AG09309 (cell line): Measurements from ENCODE around the gene ASCC3.

Experiments
- DNase-seq: peaks from one replicate; pipeline ENCODE4 v3.0.0-alpha.2; 2010; ENCODE audit warnings: low read depth
- H3K4me3 ChIP-seq: 2 replicates; pipeline ENCODE4 v1.5.1; 2011; ENCODE audit warnings: mild to moderate bottlenecking, low read depth, low read length, moderate library complexity; ENCODE audit not compliant: control insufficient read depth
- CTCF ChIP-seq: IDR thresholded peaks from 2 replicates; pipeline ENCODE4 v1.5.1; 2011; ENCODE audit warnings: mild to moderate bottlenecking, low read depth, low read length, inconsistent platforms; ENCODE audit not compliant: insufficient read depth, control insufficient read depth; ENCODE audit errors: missing control alignments

Gene ASCC3

DNA sequence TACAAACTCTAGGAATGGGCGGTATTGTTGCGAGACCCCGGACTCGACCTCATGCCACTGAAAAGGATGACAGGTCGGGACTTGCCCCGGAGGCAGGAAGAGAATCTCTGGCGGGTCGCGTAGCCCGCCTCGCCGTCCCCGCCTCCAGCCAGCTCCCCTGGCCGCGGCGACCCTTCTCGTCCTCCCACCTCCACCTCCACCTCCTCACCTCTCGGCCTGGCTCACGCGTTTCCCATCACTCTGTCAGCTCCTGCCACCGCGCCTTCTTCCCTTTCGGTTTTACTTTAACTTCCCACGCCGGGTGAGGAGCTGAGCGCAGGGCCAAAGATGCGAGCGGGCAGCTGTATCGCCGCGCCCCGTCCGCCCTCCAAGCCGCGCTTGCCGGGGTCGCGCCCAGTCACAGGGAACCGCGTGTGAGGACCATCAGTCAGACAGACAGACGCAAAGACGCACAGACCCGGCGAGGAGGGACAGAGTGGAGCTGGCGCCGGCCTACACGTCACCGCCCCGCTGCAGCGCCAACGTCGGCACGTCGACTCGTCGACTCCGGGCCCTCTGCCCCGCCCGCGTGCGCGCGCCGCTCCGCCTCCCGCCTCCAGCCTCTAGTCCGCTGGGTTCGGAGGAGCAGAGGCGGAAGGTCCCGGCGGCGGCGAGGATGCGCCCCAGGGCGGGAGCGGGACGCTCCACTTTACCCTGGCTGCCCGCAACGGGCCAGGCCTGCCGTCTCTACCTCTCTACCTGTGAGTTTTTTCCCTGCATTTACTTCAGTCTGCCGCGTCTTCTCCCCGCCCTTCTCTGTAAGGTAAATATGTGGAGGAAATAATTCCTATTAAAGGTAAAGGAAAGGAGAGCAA lies at the start of gene ASCC3:
ASCC3 (minus strand) TSS at position 477 of the 854 bp plus-strand sequence. CDS start 13,332 bp downstream, outside the sequence.
- TF ChIP-seq CTCF, result no peak
- peak within 1 kb of the TSS; percentile 92 for H3K4me3 ChIP-seq
- DNase-seq, result peak; percentile 50

DNA sequence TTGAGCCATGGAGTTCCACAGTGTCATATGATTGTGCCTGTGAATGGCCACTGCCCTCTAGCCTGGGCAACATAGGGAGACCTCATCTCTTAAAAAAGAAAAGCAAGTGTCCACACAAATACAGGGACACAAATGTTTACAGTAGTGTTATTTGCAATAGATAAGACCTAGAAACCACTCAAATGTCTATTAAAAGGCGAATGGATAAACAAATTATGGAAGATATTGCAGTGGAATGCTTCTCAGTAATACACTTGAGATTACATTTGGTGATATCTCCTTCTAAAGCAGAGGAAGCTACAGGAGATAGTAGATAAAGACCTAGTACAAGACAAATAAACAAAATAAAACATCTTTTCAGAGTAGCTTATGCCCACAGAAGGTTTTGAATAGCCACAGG lies 44.6 kb upstream of the ASCC3 start:
- H3K4me3 ChIP-seq, result no peak overlapping the region
- no peak for TF ChIP-seq CTCF
- no peak for DNase-seq

DNA sequence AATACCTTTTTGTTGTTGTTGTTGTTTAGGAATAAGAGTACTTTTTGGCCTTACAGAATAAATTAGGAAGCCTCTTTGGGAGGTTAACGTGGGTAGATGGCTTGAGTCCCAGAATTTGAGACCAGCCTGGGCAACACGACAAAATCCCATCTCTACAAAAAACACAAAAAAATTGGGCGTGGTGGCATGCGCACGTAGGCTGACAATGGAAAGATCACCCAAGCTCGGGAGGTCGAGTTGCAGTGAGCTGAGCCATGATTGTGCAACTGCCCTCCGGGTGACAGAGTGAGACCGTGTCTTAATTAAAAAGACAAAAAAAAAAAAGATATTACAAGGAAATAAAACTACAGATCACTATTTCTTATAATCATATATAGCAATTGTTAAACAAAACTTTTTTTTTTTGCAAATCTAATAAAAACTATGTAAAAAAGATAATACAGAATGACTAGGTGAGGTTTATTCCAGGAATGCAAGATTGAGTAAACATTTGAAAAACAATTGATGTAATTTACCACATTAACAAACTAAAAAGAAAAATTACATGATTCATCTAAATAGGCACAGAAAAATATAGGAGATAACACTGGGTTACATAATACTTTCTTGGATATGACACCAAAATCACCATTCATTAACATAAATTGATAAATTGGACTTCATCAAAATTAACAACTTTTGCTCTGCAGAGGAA lies 43.6 kb upstream of the ASCC3 start:
- no peak for DNase-seq
- no peak overlapping the region for H3K4me3 ChIP-seq
- TF ChIP-seq CTCF, result no peak

DNA sequence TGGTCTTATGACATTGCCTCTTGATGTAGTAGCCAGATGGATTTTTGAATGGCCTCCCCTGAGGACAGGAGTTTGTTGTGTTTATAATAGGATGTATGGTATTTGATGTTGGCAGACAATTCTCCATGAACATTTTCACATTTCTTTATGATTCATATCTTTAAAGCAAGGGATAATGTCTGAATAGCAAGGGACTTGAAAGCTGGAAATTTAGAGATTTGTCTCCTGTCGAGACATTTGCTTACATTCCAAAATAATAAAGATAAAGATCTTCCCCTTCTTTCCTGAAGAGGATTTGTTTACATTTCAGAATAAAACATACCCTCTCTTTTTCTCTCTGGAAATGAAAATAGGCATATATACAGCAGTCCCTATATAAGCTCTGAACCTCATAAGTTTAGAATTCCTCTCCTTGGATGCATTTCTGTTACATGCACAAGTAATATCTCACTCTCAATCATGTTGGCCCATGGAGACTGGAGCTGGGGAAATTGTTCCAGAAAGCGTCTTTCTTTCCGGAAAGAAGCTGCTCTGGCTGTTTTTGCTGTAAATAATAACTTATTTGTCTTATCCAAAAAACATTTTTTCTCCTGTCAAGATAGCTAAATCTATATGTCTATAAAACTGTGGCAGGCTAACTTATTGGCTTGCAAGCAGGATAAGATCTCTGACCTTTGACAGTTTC lies 42.5 kb upstream of the ASCC3 start:
- no peak overlapping the region for H3K4me3 ChIP-seq
- no peak for DNase-seq
- no peak for TF ChIP-seq CTCF

GRCh38 chr6:100920028-100920605 lies 39.0 kb upstream of the ASCC3 start:
- no peak for DNase-seq
- no peak for TF ChIP-seq CTCF

GRCh38 chr6:100918152-100918551 lies 37.0 kb upstream of the ASCC3 start:
- TF ChIP-seq CTCF, result no peak
- DNase-seq, result no peak

More at GRCh38 chr6:100920028-100920605, 39.0 kb upstream of the ASCC3 start:
- H3K4me3 ChIP-seq, result no peak overlapping the region

More at GRCh38 chr6:100918152-100918551, 37.0 kb upstream of the ASCC3 start:
- H3K4me3 ChIP-seq, result no peak overlapping the region
